A549 (cell line): ENCODE data around the gene FHIT. TPM values are rescaled to one million over a fixed set of nuclear protein-coding genes. Genes with fewer than 3 reads are reported as not detected.
"Not testable (repeated sequence)": the region's sequence is repeated elsewhere in the genome, so short reads cannot be mapped to it uniquely, and the experiment has no call there.

Experiments used
- ATAC-seq, 2 experiments: fragments of 200-7000 bp in 1 of 2; fragments of >200 bp in 1 of 2; cut with Nextera tagmentation in 1 of 2; cut with Tn5 transposase in 1 of 2; 3 replicates each; pipeline versions ENCODE4 v1.8.0 to v1.9.1; 2018 to 2020; ENCODE audit warnings: mild to moderate bottlenecking in 1 of 2, moderate library complexity in 1 of 2
- CTCF ChIA-PET: fragments of 300-600 bp; sonication (Branson Sonifier 250); formaldehyde crosslinking; extraction: SDS; loops from one replicate; lab custom pipeline; 2021; ENCODE audit warnings: antibody characterized with exemption, inconsistent platforms; lab: Yijun Ruan, JAX
- POLR2A ChIA-PET: fragments of 350-600 bp; formaldehyde crosslinking; extraction: SDS; loops from one replicate; lab custom pipeline; 2021; ENCODE audit warnings: antibody characterized with exemption, inconsistent platforms; lab: Yijun Ruan, JAX
- DNase-seq, 2 experiments: peaks; one replicate each; pipeline versions ENCODE4 v3.0.0 to v3.0.0-alpha.2; 2011 to 2016; ENCODE audit warnings: low read depth in 1 of 2, low spot score in 1 of 2
- FAIRE-seq: peaks from 2 replicates; lab custom pipeline; 2011; peaks lifted over from hg19 to GRCh38; lab: Jason Lieb, UNC
- H3K27ac ChIP-seq, 2 experiments: fragments of >200 bp; sonication (Bioruptor Twin); formaldehyde crosslinking; 3 replicates each; pipeline ENCODE4 v1.5.1; 2016 to 2017
- H3K4me1 ChIP-seq: fragments of >200 bp; sonication (Bioruptor Twin); formaldehyde crosslinking; 3 replicates; pipeline ENCODE4 v1.6.1; 2016
- H3K4me2 ChIP-seq: fragments of >200 bp; sonication (Bioruptor Twin); formaldehyde crosslinking; 3 replicates; pipeline ENCODE4 v1.6.1; 2016
- H3K4me3 ChIP-seq: fragments of >200 bp; sonication (Bioruptor Twin); formaldehyde crosslinking; 3 replicates; pipeline ENCODE4 v1.5.1; 2016
- H3K9me3 ChIP-seq: fragments of >200 bp; sonication (Bioruptor Twin); formaldehyde crosslinking; 3 replicates; pipeline ENCODE4 v1.6.1; 2016
- ATOH8 ChIP-seq: fragments of 250-450 bp; sonication (Bioruptor Pico); IDR thresholded peaks from 2 replicates; pipeline ENCODE4 v1.5.0; 2020; ENCODE audit warnings: low read depth, mild to moderate bottlenecking, moderate library complexity
- BCL3 ChIP-seq: fragments of >200 bp; sonication (Bioruptor Twin); formaldehyde crosslinking; IDR thresholded peaks from 3 replicates; pipeline ENCODE4 v1.6.1; 2016
- CBX2 ChIP-seq: fragments of 200-600 bp; sonication (generic); IDR thresholded peaks from 2 replicates; pipeline ENCODE4 v1.6.1; 2016; ENCODE audit warnings: low read depth, mild to moderate bottlenecking, borderline replicate concordance
- CBX8 ChIP-seq: fragments of 200-600 bp; sonication (generic); IDR thresholded peaks from 2 replicates; pipeline ENCODE4 v1.6.1; 2016
- CEBPB ChIP-seq, 2 experiments: fragments of >200 bp in 1 of 2; sonication (Bioruptor Twin) in 1 of 2; formaldehyde crosslinking in 1 of 2; IDR thresholded peaks; 2 replicates each; pipeline ENCODE4 v1.6.1; 2012 to 2016
- EHF ChIP-seq: fragments of 250-450 bp; sonication (Bioruptor Pico); IDR thresholded peaks from 2 replicates; pipeline ENCODE4 v1.5.0; 2020; ENCODE audit warnings: mild to moderate bottlenecking
- GATA3 ChIP-seq: IDR thresholded peaks from 2 replicates; pipeline ENCODE4 v1.6.1; 2012; ENCODE audit warnings: borderline replicate concordance
- HDAC2 ChIP-seq: fragments of 200-600 bp; sonication (generic); IDR thresholded peaks from 2 replicates; pipeline ENCODE4 v1.6.1; 2016
- HEYL ChIP-seq: fragments of 250-450 bp; sonication (Bioruptor Pico); IDR thresholded peaks from 2 replicates; pipeline ENCODE4 v1.8.0; 2021; ENCODE audit warnings: mild to moderate bottlenecking, moderate library complexity
- HOXB5 ChIP-seq: fragments of 250-450 bp; sonication (Bioruptor Pico); IDR thresholded peaks from 2 replicates; pipeline ENCODE4 v1.5.0; 2020; ENCODE audit warnings: mild to moderate bottlenecking, moderate library complexity
- JUN ChIP-seq, 2 experiments: fragments of >200 bp; sonication (Bioruptor Twin); formaldehyde crosslinking; IDR thresholded peaks; 2 replicates in 1 of 2; 3 replicates in 1 of 2; pipeline ENCODE4 v1.6.1; 2016 to 2017
- KDM5A ChIP-seq: fragments of 200-600 bp; sonication (generic); IDR thresholded peaks from 2 replicates; pipeline ENCODE4 v1.6.1; 2016; ENCODE audit warnings: antibody characterized with exemption, mild to moderate bottlenecking
- RAD21 ChIP-seq, 2 experiments: fragments of >200 bp in 1 of 2; sonication (Bioruptor Twin) in 1 of 2; formaldehyde crosslinking in 1 of 2; IDR thresholded peaks in 1 of 2; conservative IDR thresholded peaks in 1 of 2; 2 replicates in 1 of 2; 3 replicates in 1 of 2; pipeline ENCODE4 v1.6.1; 2012 to 2018; ENCODE audit warnings: inconsistent platforms in 1 of 2
- REST ChIP-seq: fragments of 200-600 bp; sonication (generic); IDR thresholded peaks from 2 replicates; pipeline ENCODE4 v1.6.1; 2016; ENCODE audit warnings: antibody characterized with exemption, mild to moderate bottlenecking, moderate library complexity
- RNF2 ChIP-seq: fragments of 200-600 bp; sonication (generic); IDR thresholded peaks from 2 replicates; pipeline ENCODE4 v1.6.1; 2016; ENCODE audit warnings: low read depth, mild to moderate bottlenecking, antibody characterized with exemption, moderate library complexity, borderline replicate concordance
- TFCP2L1 ChIP-seq: fragments of 250-450 bp; sonication (Bioruptor Pico); IDR thresholded peaks from 2 replicates; pipeline ENCODE4 v1.5.0; 2021; ENCODE audit warnings: mild to moderate bottlenecking
- TP53 ChIP-seq: fragments of 250-450 bp; sonication (Bioruptor Pico); IDR thresholded peaks from 2 replicates; pipeline ENCODE4 v1.5.0; 2021; ENCODE audit warnings: mild to moderate bottlenecking, moderate library complexity
- ZNF302 ChIP-seq: fragments of 250-450 bp; sonication (Bioruptor Pico); IDR thresholded peaks from 2 replicates; pipeline ENCODE4 v1.9.0; 2021; ENCODE audit warnings: inconsistent platforms, mild to moderate bottlenecking, moderate library complexity
- WGBS: methylation state at CpG from one replicate; pipeline ENCODE4 v1.1.6; 2017; ENCODE audit errors: missing lambda C conversion rate; 5-methylcytosine and 5-hydroxymethylcytosine counted together
- polyA plus RNA-seq, 4 experiments: library from polyadenylated mRNA; depleted of rRNA in 3 of 4; stranded (reverse); fragments of >200 nt; fragmentation: RNase III in 1 of 4; extraction: RNeasy Plus Mini Kit Qiagen cat#74134 plus additional on column Dnase treatment in 1 of 4; gene quantifications; 2 replicates in 3 of 4; 3 replicates in 1 of 4; pipeline ENCODE4 v1.2.3, GENCODE V29; 2011 to 2017

The FHIT gene
- polyA plus RNA-seq, 2 of the 4 experiments (the other 2 are of a cell fraction) = 0.76 to 0.92 TPM

- FAIRE-seq = no peak
- TF ChIP-seq TFCP2L1 (CRISPR knock-in tag) = no peak
- no peak for TF ChIP-seq ATOH8 (CRISPR knock-in tag)
- no peak for TF ChIP-seq JUN (IDR thresholded peaks at IDR 0.05)
- no peak for TF ChIP-seq EHF (CRISPR knock-in tag)
- TF ChIP-seq BCL3 = no peak
- TF ChIP-seq CBX8 = no peak
- no peak for TF ChIP-seq KDM5A
- no peak for TF ChIP-seq RAD21 (conservative IDR thresholded peaks at IDR 0.05 in 1 of 2, IDR thresholded peaks at IDR 0.05 in 1 of 2)
- no peak for TF ChIP-seq REST
- no peak for TF ChIP-seq HDAC2
- no peak for TF ChIP-seq HEYL (CRISPR knock-in tag)
- TF ChIP-seq HOXB5 (CRISPR knock-in tag) = no peak
- no peak for TF ChIP-seq CBX2
- TF ChIP-seq TP53 = no peak
- TF ChIP-seq, all 56 proteins: peak for 0
- no peak overlapping the region for H3K4me3 ChIP-seq
- no peak for DNase-seq
- ChIA-PET POLR2A (no interaction called here), CTCF (no interaction called here)
- H3K4me2 ChIP-seq = no peak overlapping the region
- WGBS = 29% methylated on average over 1 of the region's 1 CpG
- H3K9me3 ChIP-seq = no peaks in the 10 kb centered on the region
- no peak for ATAC-seq
- H3K27ac ChIP-seq = no peak overlapping the region
- H3K4me1 ChIP-seq = no peaks in the 10 kb centered on the region
Measured at GRCh38 chr3:60674870-60675269, 576.4 kb downstream of the FHIT start.

- ATAC-seq (no peak), DNase-seq (no peak), FAIRE-seq (no peak)
- Histone ChIP-seq H3K27ac (no peak overlapping the region), H3K4me3 (no peak overlapping the region), H3K9me3 (no peaks in the 10 kb centered on the region), H3K4me1 (no peaks in the 10 kb centered on the region), H3K4me2 (no peak overlapping the region)
- CTCF ChIA-PET = no interaction called here
- no peak for TF ChIP-seq TP53
- no peak for TF ChIP-seq TFCP2L1 (CRISPR knock-in tag)
- TF ChIP-seq RNF2 = no peak
- TF ChIP-seq HEYL (CRISPR knock-in tag) = no peak
- no peak for TF ChIP-seq CEBPB (IDR thresholded peaks at IDR 0.05)
- no peak for TF ChIP-seq ZNF302 (CRISPR knock-in tag)
- no peak for TF ChIP-seq GATA3
- POLR2A ChIA-PET = no interaction called here
- WGBS = 81% methylated on average over 2 of the region's 2 CpGs
Measured at GRCh38 chr3:60673123-60673522, 578.1 kb downstream of the FHIT start.

- CTCF ChIA-PET, POLR2A ChIA-PET, H3K4me1 ChIP-seq, H3K27ac ChIP-seq, FAIRE-seq, ATAC-seq, H3K4me3 ChIP-seq, H3K9me3 ChIP-seq, DNase-seq, H3K4me2 ChIP-seq: not testable (repeated sequence)
- 56% methylated on average over 5 of the region's 5 CpGs for WGBS
Measured at GRCh38 chr3:60672337-60672736, 578.9 kb downstream of the FHIT start.
